MM.1S (cell line): ENCODE measurements around the gene TAB2.

Experiments used
- DNase-seq: peaks from one replicate; pipeline ENCODE4 v3.0.0-alpha.2; 2015
- H2AFZ ChIP-seq: fragments of 300-600 bp; sonication (generic); 2 replicates; pipeline ENCODE4 v1.6.0; 2016; ENCODE audit warnings: antibody characterized with exemption, low read length
- H3F3A ChIP-seq: fragments of 300-600 bp; sonication (generic); 2 replicates; pipeline ENCODE4 v1.6.1; 2016; ENCODE audit warnings: mild to moderate bottlenecking, antibody characterized with exemption, low read length, moderate library complexity, mixed read lengths; ENCODE audit not compliant: insufficient read depth
- H3K27ac ChIP-seq: fragments of 300-600 bp; sonication (generic); 2 replicates; pipeline ENCODE4 v1.5.1; 2016; ENCODE audit warnings: mild to moderate bottlenecking, low read length
- H3K27me3 ChIP-seq: fragments of 300-600 bp; sonication (generic); replicated peaks from 2 replicates; pipeline ENCODE4 v1.6.0; 2016; ENCODE audit warnings: low read length; ENCODE audit not compliant: insufficient read depth
- H3K36me3 ChIP-seq: fragments of 300-600 bp; sonication (generic); replicated peaks from 2 replicates; pipeline ENCODE4 v1.6.1; 2016; ENCODE audit warnings: mild to moderate bottlenecking, low read length, mixed read lengths; ENCODE audit not compliant: insufficient read depth
- H3K4me1 ChIP-seq: fragments of 300-600 bp; sonication (generic); 2 replicates; pipeline ENCODE4 v1.6.1; 2016; ENCODE audit warnings: low read length, mixed read lengths
- H3K4me2 ChIP-seq: fragments of 300-600 bp; sonication (generic); 2 replicates; pipeline ENCODE4 v1.6.0; 2016; ENCODE audit warnings: low read depth, low read length
- H3K4me3 ChIP-seq: fragments of 300-600 bp; sonication (generic); 2 replicates; pipeline ENCODE4 v1.5.1; 2016; ENCODE audit warnings: low read length, mixed read lengths
- H3K79me2 ChIP-seq: fragments of 300-600 bp; sonication (generic); 2 replicates; pipeline ENCODE4 v1.6.1; 2016; ENCODE audit warnings: mixed run types, low read length, mixed read lengths
- H3K9ac ChIP-seq: fragments of 300-600 bp; sonication (generic); 2 replicates; pipeline ENCODE4 v1.6.1; 2016; ENCODE audit warnings: low read length, mixed read lengths
- H3K9me2 ChIP-seq: fragments of 300-600 bp; sonication (generic); replicated peaks from 2 replicates; pipeline ENCODE4 v1.6.1; 2016; ENCODE audit warnings: mild to moderate bottlenecking, low read length, mixed read lengths; ENCODE audit not compliant: insufficient read depth
- H3K9me3 ChIP-seq: fragments of 300-600 bp; sonication (generic); replicated peaks from 2 replicates; pipeline ENCODE4 v1.6.1; 2016; ENCODE audit warnings: mild to moderate bottlenecking, low read length, mixed read lengths; ENCODE audit not compliant: insufficient read depth
- H4K20me1 ChIP-seq: fragments of 300-600 bp; sonication (generic); 2 replicates; pipeline ENCODE4 v1.6.1; 2016; ENCODE audit warnings: mild to moderate bottlenecking, low read length, moderate library complexity, mixed read lengths; ENCODE audit not compliant: insufficient read depth
- CTCF ChIP-seq: fragments of 300-600 bp; sonication (generic); IDR thresholded peaks from 2 replicates; pipeline ENCODE4 v1.5.1; 2016; ENCODE audit warnings: antibody characterized with exemption, low read length, mixed read lengths
- EZH2 ChIP-seq: fragments of 300-600 bp; sonication (generic); optimal IDR thresholded peaks from 2 replicates; pipeline ENCODE3; 2017; ENCODE audit warnings: low read depth, mild to moderate bottlenecking, antibody characterized with exemption, low read length, mixed read lengths
- EZH2phosphoT487 ChIP-seq: fragments of 300-600 bp; sonication (generic); IDR thresholded peaks from 2 replicates; pipeline ENCODE4 v1.6.1; 2018; ENCODE audit warnings: antibody characterized with exemption, low read length

TAB2 gene

GRCh38 chr6:149405823-149406765, 88.6 kb downstream of the TAB2 start:
- H3K27me3 ChIP-seq, result no peaks in the 10 kb centered on the region
- H2AFZ ChIP-seq, result no peak overlapping the region
- H3K4me3 ChIP-seq, result no peak overlapping the region
- DNase-seq, result no peak
- H3K4me1 ChIP-seq, result no peaks in the 10 kb centered on the region
- no peaks in the 10 kb centered on the region for H3K9me3 ChIP-seq
- no peaks in the 10 kb centered on the region for H3K36me3 ChIP-seq
- H4K20me1 ChIP-seq, result no peaks in the 10 kb centered on the region
- no peak overlapping the region for H3K27ac ChIP-seq
- H3K9me2 ChIP-seq, result no peaks in the 10 kb centered on the region
- TF ChIP-seq EZH2phosphoT487, result no peak
- TF ChIP-seq CTCF, result no peak
- no peak for TF ChIP-seq EZH2
- no peak overlapping the region for H3K9ac ChIP-seq
- H3K79me2 ChIP-seq, result no peaks in the 10 kb centered on the region
- no peaks in the 10 kb centered on the region for H3F3A ChIP-seq
- no peak overlapping the region for H3K4me2 ChIP-seq

- Histone ChIP-seq H4K20me1 (no peaks in the 10 kb centered on the region), H3K4me1 (no peaks in the 10 kb centered on the region), H2AFZ (no peak overlapping the region), H3K4me2 (no peak overlapping the region), H3K4me3 (no peak overlapping the region), H3F3A (no peaks in the 10 kb centered on the region), H3K9ac (no peak overlapping the region), H3K79me2 (no peaks in the 10 kb centered on the region), H3K27ac (no peak overlapping the region), H3K27me3 (no peaks in the 10 kb centered on the region), H3K9me2 (no peaks in the 10 kb centered on the region), H3K36me3 (no peaks in the 10 kb centered on the region), H3K9me3 (no peaks in the 10 kb centered on the region)
- no peak for DNase-seq
- TF ChIP-seq EZH2phosphoT487 (no peak), CTCF (no peak), EZH2 (no peak)
Measured at GRCh38 chr6:149409617-149410016, 92.1 kb downstream of the TAB2 start.

- no peaks in the 10 kb centered on the region for H3K79me2 ChIP-seq
- no peak overlapping the region for H3K4me2 ChIP-seq
- H3K27ac ChIP-seq, result no peak overlapping the region
- no peaks in the 10 kb centered on the region for H3K27me3 ChIP-seq
- no peaks in the 10 kb centered on the region for H3K4me1 ChIP-seq
- no peak for DNase-seq
- H3F3A ChIP-seq, result no peaks in the 10 kb centered on the region
- H3K9me2 ChIP-seq, result no peaks in the 10 kb centered on the region
- no peak for TF ChIP-seq EZH2
- TF ChIP-seq CTCF, result no peak
- TF ChIP-seq EZH2phosphoT487, result no peak
- no peak overlapping the region for H3K9ac ChIP-seq
- no peaks in the 10 kb centered on the region for H3K36me3 ChIP-seq
- H3K9me3 ChIP-seq, result no peaks in the 10 kb centered on the region
- H3K4me3 ChIP-seq, result no peak overlapping the region
- H2AFZ ChIP-seq, result no peak overlapping the region
- H4K20me1 ChIP-seq, result no peaks in the 10 kb centered on the region
Measured at GRCh38 chr6:149410557-149410956, 93.0 kb downstream of the TAB2 start.
